B cell (primary cell): ENCODE results near the gene INTS15. TPM values are rescaled to one million over a fixed set of nuclear protein-coding genes. Genes with fewer than 3 reads are reported as not detected.
A peak's percentile ranks its signal among the peaks of the same experiment; 100 is the strongest.

Source experiments
- ATAC-seq: fragments of 200-7000 bp; cut with Tn5 transposase; one replicate; pipeline ENCODE4 v1.10.0; 2021; ENCODE audit warnings: low read depth, mild to moderate bottlenecking, moderate number of reproducible peaks, moderate library complexity
- CTCF ChIA-PET: fragments of 350-600 bp; sonication (Branson Sonifier 250); formaldehyde crosslinking; loops from one replicate; lab custom pipeline; 2021; ENCODE audit warnings: antibody characterized with exemption, inconsistent platforms; lab: Charles Lee
- POLR2A ChIA-PET: fragments of 350-600 bp; sonication (Branson Sonifier 250); formaldehyde crosslinking; loops from one replicate; lab custom pipeline; 2021; ENCODE audit warnings: antibody characterized with exemption; lab: Charles Lee
- DNase-seq: peaks from one replicate; pipeline ENCODE4 v3.0.0; 2013
- H2AFZ ChIP-seq: 2 replicates; pipeline ENCODE4 v1.6.1; 2012; ENCODE audit warnings: mild to moderate bottlenecking, low read depth, low read length; ENCODE audit not compliant: insufficient read depth, poor library complexity, severe bottlenecking
- H3K27ac ChIP-seq, 2 donors: 1 replicate in 1 of 2; 2 replicates in 1 of 2; pipeline ENCODE4 v1.5.1; 2012 to 2013; ENCODE audit warnings: low read length in 2 of 2, mild to moderate bottlenecking in 2 of 2, moderate library complexity in 1 of 2
- H3K27me3 ChIP-seq, 4 experiments: fragments of 200-600 bp in 1 of 4; sonication (generic) in 1 of 4; replicated peaks in 1 of 4; 1 replicate in 2 of 4; 2 replicates in 2 of 4; pipeline versions ENCODE4 v1.6.1 to v1.7.0; 2013 to 2016; ENCODE audit warnings: low read length in 3 of 4, mild to moderate bottlenecking in 2 of 4, mixed read lengths in 1 of 4, moderate library complexity in 1 of 4; ENCODE audit not compliant: insufficient read depth in 4 of 4, control insufficient read depth in 3 of 4; ENCODE audit errors: control extremely low read depth in 1 of 4
- H3K36me3 ChIP-seq, 2 experiments: replicated peaks in 1 of 2; 1 replicate in 1 of 2; 2 replicates in 1 of 2; pipeline versions ENCODE4 v1.6.1 to v1.7.1; 2013; ENCODE audit warnings: low read length in 1 of 2; ENCODE audit not compliant: insufficient read depth in 2 of 2, control insufficient read depth in 1 of 2; ENCODE audit errors: control extremely low read depth in 1 of 2, extremely low read depth in 1 of 2
- H3K4me1 ChIP-seq, 2 donors: fragments of 200-600 bp in 1 of 2; sonication (generic) in 1 of 2; 1 replicate in 1 of 2; 2 replicates in 1 of 2; pipeline versions ENCODE4 v1.5.1 to v1.6.1; 2013 to 2017; ENCODE audit warnings: low read length in 2 of 2; ENCODE audit not compliant: control insufficient read depth in 2 of 2, insufficient read depth in 2 of 2
- H3K4me2 ChIP-seq: replicated peaks from 2 replicates; pipeline ENCODE3; 2012; ENCODE audit warnings: mild to moderate bottlenecking, low read depth, low read length; ENCODE audit not compliant: poor library complexity, severe bottlenecking
- H3K4me3 ChIP-seq, 5 experiments: fragments of 200-600 bp in 1 of 5; sonication (generic) in 1 of 5; 1 replicate in 3 of 5; 2 replicates in 2 of 5; pipeline versions ENCODE4 v1.5.1 to v1.7.0; 2011 to 2016; ENCODE audit warnings: low read length in 4 of 5, mild to moderate bottlenecking in 4 of 5, low read depth in 2 of 5, control low read depth in 1 of 5, moderate library complexity in 1 of 5; ENCODE audit not compliant: insufficient read depth in 1 of 5; ENCODE audit errors: control extremely low read depth in 1 of 5, extremely low read depth in 1 of 5
- H3K79me2 ChIP-seq: fragments of 200-600 bp; sonication (generic); one replicate; pipeline ENCODE4 v1.6.0; 2016; ENCODE audit warnings: low read length; ENCODE audit not compliant: control insufficient read depth, insufficient read depth
- H3K9ac ChIP-seq: fragments of 200-600 bp; sonication (generic); 2 replicates; pipeline ENCODE4 v1.6.1; 2017; ENCODE audit warnings: mild to moderate bottlenecking, low read length, moderate library complexity
- H3K9me3 ChIP-seq, 3 donors: one replicate each; pipeline versions ENCODE4 v1.6.1 to v1.7.1; 2013; ENCODE audit warnings: low read length in 2 of 3; ENCODE audit not compliant: control insufficient read depth in 2 of 3, insufficient read depth in 1 of 3; ENCODE audit errors: control extremely low read depth in 1 of 3
- H4K20me1 ChIP-seq: 2 replicates; pipeline ENCODE4 v1.6.0; 2012; ENCODE audit warnings: mild to moderate bottlenecking, low read length; ENCODE audit not compliant: insufficient read depth, control insufficient read depth, poor library complexity, severe bottlenecking
- H3K27ac Mint-ChIP-seq: one replicate; pipeline ENCODE4 v1.8.0; 2021; ENCODE audit warnings: mixed read lengths
- H3K27me3 Mint-ChIP-seq: one replicate; pipeline ENCODE4 v1.8.0; 2021; ENCODE audit warnings: mixed read lengths
- H3K4me1 Mint-ChIP-seq: one replicate; pipeline ENCODE4 v1.8.0; 2021; ENCODE audit warnings: mixed read lengths
- H3K4me3 Mint-ChIP-seq: one replicate; pipeline ENCODE4 v1.8.0; 2021; ENCODE audit warnings: mixed read lengths
- H3K9me3 Mint-ChIP-seq: one replicate; pipeline ENCODE4 v1.8.0; 2022; ENCODE audit warnings: mixed read lengths; ENCODE audit not compliant: insufficient read depth
- EZH2 ChIP-seq: IDR thresholded peaks from 2 replicates; pipeline ENCODE4 v1.6.1; 2012; ENCODE audit warnings: borderline replicate concordance, low read depth, mild to moderate bottlenecking, moderate library complexity, low read length; ENCODE audit not compliant: insufficient read depth, poor library complexity, severe bottlenecking
- WGBS: methylation state at CpG from one replicate; pipeline ENCODE4 v1.1.5; 2013; ENCODE audit warnings: missing lambda C conversion rate; ENCODE audit not compliant: insufficient coverage; 5-methylcytosine and 5-hydroxymethylcytosine counted together
- intact Hi-C: fragments of 100-400 bp; cut with micrococcal nuclease; formaldehyde crosslinking; loops from one replicate; pipeline ENCODE4 v1.10.0; 2022
- polyA plus RNA-seq: library from polyadenylated mRNA; depleted of rRNA; stranded (reverse); fragments of >200 nt; gene quantifications from 2 replicates; pipeline ENCODE4 v1.2.3, GENCODE V29; 2012
- total RNA-seq, 2 donors: library from RNA; stranded (reverse); fragments of 120-200 nt in 1 of 2; gene quantifications; 1 replicate in 1 of 2; 2 replicates in 1 of 2; pipeline versions ENCODE4 v1.2.3 to v1.2.4, GENCODE V29; 2013 to 2022
- TF ChIP-seq, protein P1 (sequence below): fragments of 200-600 bp; IDR thresholded peaks from one replicate; pipeline ENCODE4 v1.8.0; 2022; ENCODE audit warnings: antibody characterized with exemption, mild to moderate bottlenecking

INTS15 gene
- total and polyA plus RNA-seq, 2 donors (not counting 1 experiment from before 2014, with no cell fraction given) = 57.1 to 63.2 TPM

DNA sequence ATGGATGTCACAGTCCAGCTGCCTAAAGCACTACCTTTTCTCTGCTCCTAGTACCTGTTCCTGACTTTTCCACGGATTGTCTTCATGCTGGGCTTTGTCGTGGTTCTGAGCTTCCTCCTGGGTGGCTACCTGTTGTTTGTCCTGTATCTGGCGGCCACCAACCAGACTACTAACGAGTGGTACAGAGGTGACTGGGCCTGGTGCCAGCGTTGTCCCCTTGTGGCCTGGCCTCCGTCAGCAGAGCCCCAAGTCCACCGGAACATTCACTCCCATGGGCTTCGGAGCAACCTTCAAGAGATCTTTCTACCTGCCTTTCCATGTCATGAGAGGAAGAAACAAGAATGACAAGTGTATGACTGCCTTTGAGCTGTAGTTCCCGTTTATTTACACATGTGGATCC is 1.3 kb upstream of the INTS15 start:
- Histone ChIP-seq H2AFZ (no peak overlapping the region), H3K27me3 (no peaks in the 10 kb centered on the region), H3K4me2 (no peak overlapping the region), H3K79me2 (peaks cover 28% of the 10 kb centered on the region), H4K20me1 (peaks cover 11% of the 10 kb centered on the region), H3K36me3 (peaks cover 4 to 55% of the 10 kb centered on the region in 2 experiments), H3K4me3 (no peak overlapping the region), H3K9ac (no peak overlapping the region), H3K27ac (no peak overlapping the region), H3K9me3 (no peaks in the 10 kb centered on the region), H3K4me1 (peaks cover 15 to 19% of the 10 kb centered on the region in 2 donors)
- ATAC-seq (no peak), DNase-seq (no peak)
- H3K9me3 Mint-ChIP-seq = no peaks in the 10 kb centered on the region
- intact Hi-C loops = no loop called here
- CTCF ChIA-PET = interaction anchor here (1.3 to 2.0 kb wide), 2 partner anchors 11 to 73 kb away, joined by 3 to 6 read pairs; partner anchors contain the start of gene ZDHHC4
- no peaks in the 10 kb centered on the region for H3K27me3 Mint-ChIP-seq
- peaks cover 13% of the 10 kb centered on the region for H3K4me1 Mint-ChIP-seq
- POLR2A ChIA-PET = no interaction called here
- 95% methylated on average over 9 of the region's 9 CpGs for WGBS
- peak overlapping the region; percentile 60 for H3K27ac Mint-ChIP-seq
- TF ChIP-seq, protein P1, sequence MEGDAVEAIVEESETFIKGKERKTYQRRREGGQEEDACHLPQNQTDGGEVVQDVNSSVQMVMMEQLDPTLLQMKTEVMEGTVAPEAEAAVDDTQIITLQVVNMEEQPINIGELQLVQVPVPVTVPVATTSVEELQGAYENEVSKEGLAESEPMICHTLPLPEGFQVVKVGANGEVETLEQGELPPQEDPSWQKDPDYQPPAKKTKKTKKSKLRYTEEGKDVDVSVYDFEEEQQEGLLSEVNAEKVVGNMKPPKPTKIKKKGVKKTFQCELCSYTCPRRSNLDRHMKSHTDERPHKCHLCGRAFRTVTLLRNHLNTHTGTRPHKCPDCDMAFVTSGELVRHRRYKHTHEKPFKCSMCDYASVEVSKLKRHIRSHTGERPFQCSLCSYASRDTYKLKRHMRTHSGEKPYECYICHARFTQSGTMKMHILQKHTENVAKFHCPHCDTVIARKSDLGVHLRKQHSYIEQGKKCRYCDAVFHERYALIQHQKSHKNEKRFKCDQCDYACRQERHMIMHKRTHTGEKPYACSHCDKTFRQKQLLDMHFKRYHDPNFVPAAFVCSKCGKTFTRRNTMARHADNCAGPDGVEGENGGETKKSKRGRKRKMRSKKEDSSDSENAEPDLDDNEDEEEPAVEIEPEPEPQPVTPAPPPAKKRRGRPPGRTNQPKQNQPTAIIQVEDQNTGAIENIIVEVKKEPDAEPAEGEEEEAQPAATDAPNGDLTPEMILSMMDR = no peak
- TF ChIP-seq EZH2 = no peak
- peak overlapping the region; percentile 33 for H3K4me3 Mint-ChIP-seq

DNA sequence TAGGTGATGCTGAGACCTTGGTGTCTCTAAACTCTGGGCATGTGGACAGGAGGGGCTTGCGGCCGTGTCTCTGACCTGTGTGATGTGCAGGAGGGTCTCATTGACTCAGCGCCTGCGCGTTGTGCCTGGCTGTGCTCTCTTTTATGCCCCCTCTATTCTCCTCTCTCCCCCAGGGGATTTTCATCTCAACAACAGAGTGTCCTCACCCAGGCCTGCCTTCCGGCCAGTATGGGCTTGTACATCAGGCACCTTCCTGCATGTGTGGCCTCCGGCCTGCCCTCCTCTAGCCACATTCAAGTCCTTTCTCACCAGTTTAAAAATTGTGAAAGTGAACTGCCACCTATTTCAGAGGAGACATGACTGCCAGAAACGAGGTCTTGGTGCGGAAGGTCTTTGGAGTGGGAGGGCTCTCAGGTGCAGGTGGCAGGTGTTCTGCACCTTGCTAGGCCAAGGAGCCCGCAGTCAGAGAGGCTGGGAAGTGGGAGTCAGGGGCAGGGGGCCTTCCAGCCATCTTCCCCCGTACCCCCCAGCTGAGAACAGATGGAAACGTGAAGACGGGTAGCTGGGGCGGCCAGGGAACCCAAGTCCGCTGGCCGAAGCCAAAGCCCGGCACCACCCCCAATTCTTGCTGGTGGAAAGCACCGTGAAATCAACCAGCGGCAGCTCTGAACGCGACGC is 531 bp upstream of the INTS15 start:
- peak overlapping the region; percentile 84 for H3K27ac Mint-ChIP-seq
- H3K79me2 ChIP-seq = peaks cover 33% of the 10 kb centered on the region
- H3K9me3 ChIP-seq = no peaks in the 10 kb centered on the region
- peaks cover 15 to 19% of the 10 kb centered on the region in 2 donors for H3K4me1 ChIP-seq
- peak overlapping the region in 4 of 5 experiments; percentile 11 to 42 (median 22) for H3K4me3 ChIP-seq
- POLR2A ChIA-PET = no interaction called here
- peak overlapping the region; percentile 75 for H3K4me3 Mint-ChIP-seq
- peaks cover 11% of the 10 kb centered on the region for H4K20me1 ChIP-seq
- no peaks in the 10 kb centered on the region for H3K9me3 Mint-ChIP-seq
- H3K9ac ChIP-seq = peak overlapping the region; percentile 44
- no peaks in the 10 kb centered on the region for H3K27me3 Mint-ChIP-seq
- intact Hi-C loops = loop anchor here (1.0 kb wide), 1 partner anchor 48 kb away; the partner anchor contains the start of gene ZNF316
- H3K36me3 ChIP-seq = peaks cover 3 to 57% of the 10 kb centered on the region in 2 experiments
- 54% methylated on average over 22 of the region's 22 CpGs for WGBS
- CTCF ChIA-PET = interaction anchor here (0.7 to 2.0 kb wide), 12 partner anchors 14 to 74 kb away, joined by 3 to 6 read pairs (median 3); no protein-coding TSS in a partner anchor
- DNase-seq (no peak), ATAC-seq (no peak)
- TF ChIP-seq EZH2 = no peak
- TF ChIP-seq, protein P1 = no peak
- peak overlapping the region; percentile 54 to 57 for H3K27ac ChIP-seq
- H2AFZ ChIP-seq = peak overlapping the region; percentile 90
- no peaks in the 10 kb centered on the region for H3K27me3 ChIP-seq
- H3K4me1 Mint-ChIP-seq = peaks cover 13% of the 10 kb centered on the region
- peak overlapping the region; percentile 96 for H3K4me2 ChIP-seq
